Measurements from ENCODE around the gene CWH43. TPM values are rescaled to one million over a fixed set of nuclear protein-coding genes. Genes with fewer than 3 reads are reported as not detected.
"Not testable (repeated sequence)": the region's sequence is repeated elsewhere in the genome, so short reads cannot be mapped to it uniquely, and the experiment has no call there.

The CWH43 gene
- total RNA-seq, 1 experiment from 2014 or later: not detected

- not testable (repeated sequence) for H3K4me3 ChIP-seq (ENCODE audit: low read length); H3K36me3 ChIP-seq (ENCODE audit: insufficient read depth, low read length); H3K9me3 ChIP-seq (ENCODE audit: low read length); H3K79me2 ChIP-seq (ENCODE audit: low read length); H4K20me1 ChIP-seq (ENCODE audit: insufficient read depth, low read depth, low read length); H2AFZ ChIP-seq (ENCODE audit: low read length); H3K9me2 ChIP-seq (replicated peaks; ENCODE audit: insufficient read depth, low read length); H3K4me2 ChIP-seq (ENCODE audit: low read depth, low read length, poor library complexity, severe bottlenecking); H3K9ac ChIP-seq (ENCODE audit: low read length); DNase-seq; H3K27ac ChIP-seq (ENCODE audit: low read length); H3K27me3 ChIP-seq (ENCODE audit: low read length)
- peaks cover 13% of the 10 kb centered on the region for H3K4me1 ChIP-seq (ENCODE audit: low read length)
Observed at GRCh38 chr4:48984005-48984404, 2.1 kb upstream of the CWH43 start.

DNA sequence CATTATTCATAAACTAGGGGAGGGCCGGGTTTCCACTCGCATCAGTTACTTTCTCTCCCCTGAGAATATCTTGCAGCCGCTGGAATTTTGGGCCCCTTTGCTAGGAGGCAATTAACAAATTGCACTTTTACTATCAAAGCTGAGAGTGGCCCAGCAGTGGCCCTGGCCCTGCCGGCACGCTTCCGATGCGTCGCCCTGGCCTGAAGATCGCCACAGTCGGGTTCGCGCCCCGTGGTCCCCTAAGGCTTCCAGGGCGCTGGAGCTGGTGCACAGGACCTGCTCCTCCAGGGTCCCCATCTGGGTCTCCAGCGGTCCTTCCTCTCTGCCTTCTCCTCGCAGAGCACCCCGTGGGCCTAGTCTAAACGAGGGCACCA lies 486 bp upstream of the CWH43 start:
- Histone ChIP-seq H3K9me3 (ENCODE audit: low read length) (no peaks in the 10 kb centered on the region), H4K20me1 (ENCODE audit: insufficient read depth, low read depth, low read length) (no peaks in the 10 kb centered on the region)

GRCh38 chr4:48986654-48987164 lies 634 bp downstream of the CWH43 start:
- H3K79me2 ChIP-seq (ENCODE audit: low read length): no peaks in the 10 kb centered on the region
- no peaks in the 10 kb centered on the region for H3K9me2 ChIP-seq (replicated peaks; ENCODE audit: insufficient read depth, low read length)
- no peak overlapping the region for H3K4me3 ChIP-seq (ENCODE audit: low read length)
- H3K4me2 ChIP-seq (ENCODE audit: low read depth, low read length, poor library complexity, severe bottlenecking): no peak overlapping the region
- no peaks in the 10 kb centered on the region for H3K9me3 ChIP-seq (ENCODE audit: low read length)
- H3K4me1 ChIP-seq (ENCODE audit: low read length): no peaks in the 10 kb centered on the region
- no peak overlapping the region for H3K27ac ChIP-seq (ENCODE audit: low read length)
- H4K20me1 ChIP-seq (ENCODE audit: insufficient read depth, low read depth, low read length): no peaks in the 10 kb centered on the region
- no peaks in the 10 kb centered on the region for H3K27me3 ChIP-seq (ENCODE audit: low read length)
- no peak for DNase-seq
- H3K9ac ChIP-seq (ENCODE audit: low read length): no peak overlapping the region
- H3K36me3 ChIP-seq (ENCODE audit: insufficient read depth, low read length): no peaks in the 10 kb centered on the region
- no peak overlapping the region for H2AFZ ChIP-seq (ENCODE audit: low read length)

More for the DNA sequence above, 486 bp upstream of the CWH43 start:
- Histone ChIP-seq H3K9ac (ENCODE audit: low read length) (no peak overlapping the region), H3K4me3 (ENCODE audit: low read length) (no peak overlapping the region), H3K27me3 (ENCODE audit: low read length) (no peaks in the 10 kb centered on the region), H3K36me3 (ENCODE audit: insufficient read depth, low read length) (no peaks in the 10 kb centered on the region), H3K4me2 (ENCODE audit: low read depth, low read length, poor library complexity, severe bottlenecking) (no peak overlapping the region), H3K4me1 (ENCODE audit: low read length) (no peaks in the 10 kb centered on the region), H3K79me2 (ENCODE audit: low read length) (no peaks in the 10 kb centered on the region), H3K27ac (ENCODE audit: low read length) (no peak overlapping the region), H2AFZ (ENCODE audit: low read length) (no peak overlapping the region), H3K9me2 (replicated peaks; ENCODE audit: insufficient read depth, low read length) (no peaks in the 10 kb centered on the region)
- no peak for DNase-seq

GRCh38 chr4:48989461-48990203 lies 3.6 kb downstream of the CWH43 start:
- no peak for DNase-seq
- Histone ChIP-seq H3K27ac (ENCODE audit: low read length) (no peak overlapping the region), H3K4me1 (ENCODE audit: low read length) (no peaks in the 10 kb centered on the region), H2AFZ (ENCODE audit: low read length) (no peak overlapping the region), H3K9ac (ENCODE audit: low read length) (no peak overlapping the region), H4K20me1 (ENCODE audit: insufficient read depth, low read depth, low read length) (no peaks in the 10 kb centered on the region), H3K4me2 (ENCODE audit: low read depth, low read length, poor library complexity, severe bottlenecking) (no peak overlapping the region), H3K36me3 (ENCODE audit: insufficient read depth, low read length) (no peaks in the 10 kb centered on the region), H3K27me3 (ENCODE audit: low read length) (no peaks in the 10 kb centered on the region), H3K4me3 (ENCODE audit: low read length) (no peak overlapping the region), H3K79me2 (ENCODE audit: low read length) (no peaks in the 10 kb centered on the region), H3K9me2 (replicated peaks; ENCODE audit: insufficient read depth, low read length) (no peaks in the 10 kb centered on the region), H3K9me3 (ENCODE audit: low read length) (no peaks in the 10 kb centered on the region)

GRCh38 chr4:48991357-48991756 lies 5.3 kb downstream of the CWH43 start:
- Histone ChIP-seq H3K4me2 (ENCODE audit: low read depth, low read length, poor library complexity, severe bottlenecking) (no peak overlapping the region), H3K27me3 (ENCODE audit: low read length) (no peaks in the 10 kb centered on the region), H3K27ac (ENCODE audit: low read length) (no peak overlapping the region), H3K4me1 (ENCODE audit: low read length) (no peaks in the 10 kb centered on the region), H3K9me3 (ENCODE audit: low read length) (no peaks in the 10 kb centered on the region), H3K9me2 (replicated peaks; ENCODE audit: insufficient read depth, low read length) (no peaks in the 10 kb centered on the region), H3K36me3 (ENCODE audit: insufficient read depth, low read length) (no peaks in the 10 kb centered on the region), H2AFZ (ENCODE audit: low read length) (no peak overlapping the region), H4K20me1 (ENCODE audit: insufficient read depth, low read depth, low read length) (no peaks in the 10 kb centered on the region), H3K9ac (ENCODE audit: low read length) (no peak overlapping the region), H3K4me3 (ENCODE audit: low read length) (no peak overlapping the region), H3K79me2 (ENCODE audit: low read length) (no peaks in the 10 kb centered on the region)
- no peak for DNase-seq

GRCh38 chr4:48997962-48998361 lies 11.9 kb downstream of the CWH43 start:
- no peak for DNase-seq
- no peak overlapping the region for H3K9ac ChIP-seq (ENCODE audit: low read length)
- no peak overlapping the region for H3K4me2 ChIP-seq (ENCODE audit: low read depth, low read length, poor library complexity, severe bottlenecking)
- H2AFZ ChIP-seq (ENCODE audit: low read length): no peak overlapping the region
- no peaks in the 10 kb centered on the region for H3K4me1 ChIP-seq (ENCODE audit: low read length)
- H3K27me3 ChIP-seq (ENCODE audit: low read length): no peaks in the 10 kb centered on the region
- H3K79me2 ChIP-seq (ENCODE audit: low read length): no peaks in the 10 kb centered on the region
- no peaks in the 10 kb centered on the region for H4K20me1 ChIP-seq (ENCODE audit: insufficient read depth, low read depth, low read length)
- H3K36me3 ChIP-seq (ENCODE audit: insufficient read depth, low read length): no peaks in the 10 kb centered on the region
- H3K27ac ChIP-seq (ENCODE audit: low read length): no peak overlapping the region
- H3K9me2 ChIP-seq (replicated peaks; ENCODE audit: insufficient read depth, low read length): no peaks in the 10 kb centered on the region
- no peaks in the 10 kb centered on the region for H3K9me3 ChIP-seq (ENCODE audit: low read length)
- no peak overlapping the region for H3K4me3 ChIP-seq (ENCODE audit: low read length)

DNA sequence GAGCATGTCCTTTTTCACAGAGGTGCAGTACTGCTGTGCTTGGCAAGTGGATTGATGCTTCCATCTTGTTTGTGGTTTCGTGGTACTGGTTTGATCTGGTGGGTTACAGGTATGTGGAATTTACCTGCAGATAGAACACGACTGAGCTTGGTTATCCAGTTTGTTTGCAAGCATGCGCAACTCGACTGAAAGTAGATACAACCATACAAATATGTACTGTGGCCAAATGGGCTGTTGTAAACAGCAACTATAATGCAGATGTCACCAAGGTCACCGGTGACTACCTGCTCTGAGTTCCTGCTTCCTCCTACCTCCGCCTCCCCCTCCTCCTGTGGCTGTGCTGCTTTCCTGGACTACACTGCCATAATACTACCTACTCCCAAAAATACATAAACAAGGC lies 12.4 kb downstream of the CWH43 start:
- no peaks in the 10 kb centered on the region for H3K9me2 ChIP-seq (replicated peaks; ENCODE audit: insufficient read depth, low read length)
- no peak for DNase-seq
- H3K4me3 ChIP-seq (ENCODE audit: low read length): no peak overlapping the region
- H3K4me1 ChIP-seq (ENCODE audit: low read length): no peaks in the 10 kb centered on the region
- no peaks in the 10 kb centered on the region for H3K9me3 ChIP-seq (ENCODE audit: low read length)
- H3K79me2 ChIP-seq (ENCODE audit: low read length): no peaks in the 10 kb centered on the region
- H3K36me3 ChIP-seq (ENCODE audit: insufficient read depth, low read length): no peaks in the 10 kb centered on the region
- H3K9ac ChIP-seq (ENCODE audit: low read length): no peak overlapping the region
- no peak overlapping the region for H3K4me2 ChIP-seq (ENCODE audit: low read depth, low read length, poor library complexity, severe bottlenecking)
- H4K20me1 ChIP-seq (ENCODE audit: insufficient read depth, low read depth, low read length): no peaks in the 10 kb centered on the region
- H3K27ac ChIP-seq (ENCODE audit: low read length): no peak overlapping the region
- H3K27me3 ChIP-seq (ENCODE audit: low read length): no peaks in the 10 kb centered on the region
- no peak overlapping the region for H2AFZ ChIP-seq (ENCODE audit: low read length)

DNA sequence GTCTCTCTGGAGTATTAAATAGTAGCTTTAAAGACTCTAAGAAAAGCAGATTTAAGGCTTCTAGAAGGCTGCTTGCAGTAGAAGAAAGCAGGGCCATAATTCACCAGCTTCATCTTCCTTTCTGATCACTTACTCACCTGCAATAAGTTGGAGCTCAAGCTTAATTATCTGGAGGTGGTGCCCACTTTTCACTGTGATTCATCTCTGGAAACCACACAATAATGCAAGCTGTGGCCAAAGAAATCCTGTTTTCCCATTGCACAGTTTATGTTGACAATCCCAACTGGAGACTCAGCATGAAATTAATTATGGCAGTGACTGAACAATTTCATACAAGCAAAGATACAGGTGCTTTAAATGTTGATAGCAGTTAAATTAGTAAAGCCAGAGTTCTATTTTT lies 14.7 kb downstream of the CWH43 start:
- Histone ChIP-seq H3K36me3 (ENCODE audit: insufficient read depth, low read length) (no peaks in the 10 kb centered on the region), H3K27ac (ENCODE audit: low read length) (no peak overlapping the region), H3K9me3 (ENCODE audit: low read length) (no peaks in the 10 kb centered on the region)

More for the DNA sequence above, 14.7 kb downstream of the CWH43 start:
- H3K79me2 ChIP-seq (ENCODE audit: low read length): no peaks in the 10 kb centered on the region
- no peaks in the 10 kb centered on the region for H3K4me1 ChIP-seq (ENCODE audit: low read length)
- no peak overlapping the region for H3K9ac ChIP-seq (ENCODE audit: low read length)
- H4K20me1 ChIP-seq (ENCODE audit: insufficient read depth, low read depth, low read length): no peaks in the 10 kb centered on the region
- H3K4me2 ChIP-seq (ENCODE audit: low read depth, low read length, poor library complexity, severe bottlenecking): no peak overlapping the region
- no peaks in the 10 kb centered on the region for H3K9me2 ChIP-seq (replicated peaks; ENCODE audit: insufficient read depth, low read length)
- H3K27me3 ChIP-seq (ENCODE audit: low read length): no peaks in the 10 kb centered on the region
- H2AFZ ChIP-seq (ENCODE audit: low read length): no peak overlapping the region
- H3K4me3 ChIP-seq (ENCODE audit: low read length): no peak overlapping the region
- DNase-seq: no peak

All from Karpas-422 (cell line).